ENCODE measurements around the gene CDKAL1.

The CDKAL1 gene

GRCh38 chr6:20954315-20954714 is 420.1 kb downstream of the CDKAL1 start:
- no peak for DNase-seq (ENCODE audit: low spot score)
- Mint-ChIP-seq H3K27me3 (ENCODE audit: low read depth) (no peaks in the 10 kb centered on the region), H3K4me1 (ENCODE audit: low read depth) (no peaks in the 10 kb centered on the region), H3K27ac (no peak overlapping the region), H3K9me3 (no peaks in the 10 kb centered on the region), H3K4me3 (no peak overlapping the region), H3K36me3 (ENCODE audit: low read depth) (peaks cover 10% of the 10 kb centered on the region)

- no peak for DNase-seq (ENCODE audit: low spot score)
- Mint-ChIP-seq H3K36me3 (ENCODE audit: low read depth) (peaks cover 10% of the 10 kb centered on the region), H3K9me3 (no peaks in the 10 kb centered on the region), H3K27me3 (ENCODE audit: low read depth) (no peaks in the 10 kb centered on the region), H3K4me3 (no peak overlapping the region), H3K4me1 (ENCODE audit: low read depth) (no peaks in the 10 kb centered on the region), H3K27ac (no peak overlapping the region)
Observed at GRCh38 chr6:20955131-20955530, 420.9 kb downstream of the CDKAL1 start.

GRCh38 chr6:20955751-20956150 is 421.5 kb downstream of the CDKAL1 start:
- no peaks in the 10 kb centered on the region for H3K9me3 Mint-ChIP-seq
- H3K4me3 Mint-ChIP-seq = no peak overlapping the region
- H3K36me3 Mint-ChIP-seq (ENCODE audit: low read depth) = peaks cover 10% of the 10 kb centered on the region
- H3K4me1 Mint-ChIP-seq (ENCODE audit: low read depth) = no peaks in the 10 kb centered on the region
- no peak overlapping the region for H3K27ac Mint-ChIP-seq
- DNase-seq (ENCODE audit: low spot score) = no peak
- H3K27me3 Mint-ChIP-seq (ENCODE audit: low read depth) = no peaks in the 10 kb centered on the region

GRCh38 chr6:20960067-20960466 is 425.8 kb downstream of the CDKAL1 start:
- H3K27ac Mint-ChIP-seq = no peak overlapping the region
- no peaks in the 10 kb centered on the region for H3K9me3 Mint-ChIP-seq
- H3K27me3 Mint-ChIP-seq (ENCODE audit: low read depth) = no peaks in the 10 kb centered on the region
- DNase-seq (ENCODE audit: low spot score) = no peak
- no peak overlapping the region for H3K4me3 Mint-ChIP-seq
- H3K4me1 Mint-ChIP-seq (ENCODE audit: low read depth) = no peaks in the 10 kb centered on the region
- H3K36me3 Mint-ChIP-seq (ENCODE audit: low read depth) = peaks cover 10% of the 10 kb centered on the region

GRCh38 chr6:20965276-20965675 is 431.0 kb downstream of the CDKAL1 start:
- Mint-ChIP-seq H3K27ac (no peak overlapping the region), H3K27me3 (ENCODE audit: low read depth) (no peaks in the 10 kb centered on the region), H3K4me3 (no peak overlapping the region), H3K36me3 (ENCODE audit: low read depth) (peaks cover 5% of the 10 kb centered on the region), H3K9me3 (peaks cover 13% of the 10 kb centered on the region), H3K4me1 (ENCODE audit: low read depth) (no peaks in the 10 kb centered on the region)
- DNase-seq (ENCODE audit: low spot score) = no peak

- Mint-ChIP-seq H3K4me3 (no peak overlapping the region), H3K36me3 (ENCODE audit: low read depth) (peaks cover 5% of the 10 kb centered on the region), H3K4me1 (ENCODE audit: low read depth) (no peaks in the 10 kb centered on the region), H3K9me3 (peaks cover 13% of the 10 kb centered on the region), H3K27ac (no peak overlapping the region), H3K27me3 (ENCODE audit: low read depth) (no peaks in the 10 kb centered on the region)
- DNase-seq (ENCODE audit: low spot score) = no peak
Observed at GRCh38 chr6:20965915-20966314, 431.7 kb downstream of the CDKAL1 start.

- DNase-seq (ENCODE audit: low spot score) = no peak
- H3K36me3 Mint-ChIP-seq (ENCODE audit: low read depth) = peaks cover 8% of the 10 kb centered on the region
- no peak overlapping the region for H3K4me3 Mint-ChIP-seq
- H3K9me3 Mint-ChIP-seq = peaks cover 13% of the 10 kb centered on the region
- H3K27me3 Mint-ChIP-seq (ENCODE audit: low read depth) = no peaks in the 10 kb centered on the region
- H3K4me1 Mint-ChIP-seq (ENCODE audit: low read depth) = no peaks in the 10 kb centered on the region
- H3K27ac Mint-ChIP-seq = no peak overlapping the region
Observed at GRCh38 chr6:20969551-20969950, 435.3 kb downstream of the CDKAL1 start.

- H3K27me3 Mint-ChIP-seq (ENCODE audit: low read depth) = no peaks in the 10 kb centered on the region
- H3K4me3 Mint-ChIP-seq = no peak overlapping the region
- no peaks in the 10 kb centered on the region for H3K4me1 Mint-ChIP-seq (ENCODE audit: low read depth)
- H3K36me3 Mint-ChIP-seq (ENCODE audit: low read depth) = peaks cover 3% of the 10 kb centered on the region
- H3K9me3 Mint-ChIP-seq = no peaks in the 10 kb centered on the region
- no peak overlapping the region for H3K27ac Mint-ChIP-seq
- DNase-seq (ENCODE audit: low spot score) = no peak
Observed at GRCh38 chr6:20976391-20976918, 442.2 kb downstream of the CDKAL1 start.

- H3K4me1 Mint-ChIP-seq (ENCODE audit: low read depth) = no peaks in the 10 kb centered on the region
- H3K27ac Mint-ChIP-seq = no peak overlapping the region
- H3K4me3 Mint-ChIP-seq = no peak overlapping the region
- H3K9me3 Mint-ChIP-seq = no peaks in the 10 kb centered on the region
- no peaks in the 10 kb centered on the region for H3K36me3 Mint-ChIP-seq (ENCODE audit: low read depth)
- H3K27me3 Mint-ChIP-seq (ENCODE audit: low read depth) = no peaks in the 10 kb centered on the region
- no peak for DNase-seq (ENCODE audit: low spot score)
Observed at GRCh38 chr6:20978151-20978614, 443.9 kb downstream of the CDKAL1 start.

- H3K36me3 Mint-ChIP-seq (ENCODE audit: low read depth) = peaks cover 5% of the 10 kb centered on the region
- H3K27ac Mint-ChIP-seq = no peak overlapping the region
- no peaks in the 10 kb centered on the region for H3K27me3 Mint-ChIP-seq (ENCODE audit: low read depth)
Observed at GRCh38 chr6:20979076-20979475, 444.8 kb downstream of the CDKAL1 start.

GRCh38 chr6:20983961-20984360 is 449.7 kb downstream of the CDKAL1 start:
- Mint-ChIP-seq H3K27ac (no peak overlapping the region), H3K4me1 (ENCODE audit: low read depth) (no peaks in the 10 kb centered on the region), H3K4me3 (no peak overlapping the region), H3K9me3 (peaks cover 14% of the 10 kb centered on the region), H3K27me3 (ENCODE audit: low read depth) (no peaks in the 10 kb centered on the region), H3K36me3 (ENCODE audit: low read depth) (peaks cover 9% of the 10 kb centered on the region)
- DNase-seq (ENCODE audit: low spot score) = no peak

More at GRCh38 chr6:20979076-20979475, 444.8 kb downstream of the CDKAL1 start:
- Mint-ChIP-seq H3K4me1 (ENCODE audit: low read depth) (no peaks in the 10 kb centered on the region), H3K9me3 (peaks cover 6% of the 10 kb centered on the region), H3K4me3 (no peak overlapping the region)
- no peak for DNase-seq (ENCODE audit: low spot score)

- Mint-ChIP-seq H3K4me3 (no peak overlapping the region), H3K9me3 (peaks cover 14% of the 10 kb centered on the region), H3K4me1 (ENCODE audit: low read depth) (no peaks in the 10 kb centered on the region), H3K27me3 (ENCODE audit: low read depth) (no peaks in the 10 kb centered on the region), H3K27ac (no peak overlapping the region), H3K36me3 (ENCODE audit: low read depth) (peaks cover 9% of the 10 kb centered on the region)
- DNase-seq (ENCODE audit: low spot score) = no peak
Observed at GRCh38 chr6:20985821-20986220, 451.6 kb downstream of the CDKAL1 start.

GRCh38 chr6:20991910-20992309 is 457.7 kb downstream of the CDKAL1 start:
- no peak for DNase-seq (ENCODE audit: low spot score)
- no peaks in the 10 kb centered on the region for H3K9me3 Mint-ChIP-seq
- H3K36me3 Mint-ChIP-seq (ENCODE audit: low read depth) = no peaks in the 10 kb centered on the region
- no peaks in the 10 kb centered on the region for H3K27me3 Mint-ChIP-seq (ENCODE audit: low read depth)
- H3K27ac Mint-ChIP-seq = no peak overlapping the region
- H3K4me1 Mint-ChIP-seq (ENCODE audit: low read depth) = no peaks in the 10 kb centered on the region
- H3K4me3 Mint-ChIP-seq = no peak overlapping the region

GRCh38 chr6:20996099-20996498 is 461.8 kb downstream of the CDKAL1 start:
- H3K4me1 Mint-ChIP-seq (ENCODE audit: low read depth) = no peaks in the 10 kb centered on the region
- no peaks in the 10 kb centered on the region for H3K27me3 Mint-ChIP-seq (ENCODE audit: low read depth)
- no peak overlapping the region for H3K4me3 Mint-ChIP-seq
- peaks cover 3% of the 10 kb centered on the region for H3K36me3 Mint-ChIP-seq (ENCODE audit: low read depth)
- H3K27ac Mint-ChIP-seq = no peak overlapping the region
- no peak for DNase-seq (ENCODE audit: low spot score)
- H3K9me3 Mint-ChIP-seq = no peaks in the 10 kb centered on the region

- Mint-ChIP-seq H3K4me1 (ENCODE audit: low read depth) (no peaks in the 10 kb centered on the region), H3K36me3 (ENCODE audit: low read depth) (peaks cover 8% of the 10 kb centered on the region), H3K27me3 (ENCODE audit: low read depth) (no peaks in the 10 kb centered on the region), H3K9me3 (no peaks in the 10 kb centered on the region), H3K4me3 (no peak overlapping the region), H3K27ac (no peak overlapping the region)
- DNase-seq (ENCODE audit: low spot score) = no peak
Observed at GRCh38 chr6:20997143-20997769, 463.0 kb downstream of the CDKAL1 start.

All from T-helper 2 cell treated with Interferon-gamma antibody and Interleukin-4, amounts not matched to agents 5 μg/mL and 100 μg/mL, for 36 hours (primary cell).